Esophagus squamous epithelium (tissue), 4 donors: ENCODE results near the gene BHLHA15.

ENCODE experiments used
- CTCF ChIP-seq, 6 experiments: fragments of 450-650 bp in 4 of 6; fragments of 200-600 bp in 2 of 6; sonication (generic) in 2 of 6; IDR thresholded peaks; one replicate each; pipeline ENCODE4 v1.5.1; 2016 to 2019; ENCODE audit warnings: antibody characterized with exemption in 6 of 6, mild to moderate bottlenecking in 4 of 6, moderate library complexity in 4 of 6
- POLR2A ChIP-seq, 4 donors: fragments of 450-650 bp; IDR thresholded peaks; one replicate each; pipeline ENCODE4 v1.6.1; 2017; ENCODE audit warnings: antibody characterized with exemption in 4 of 4, mild to moderate bottlenecking in 4 of 4, moderate library complexity in 3 of 4

- no peak for TF ChIP-seq CTCF (IDR thresholded peaks at IDR 0.05)
- no peak for TF ChIP-seq POLR2A (IDR thresholded peaks at IDR 0.05)
Measured at GRCh38 chr7:98187138-98187502, 24.1 kb upstream of the BHLHA15 start.
